ENCODE results near the gene FZR1.

GRCh38 chr19:3554254-3555083, 48.4 kb downstream of the FZR1 start:
- TF ChIP-seq CTCF (IDR thresholded peaks at IDR 0.05) = no peak
- TF ChIP-seq ZFX (IDR thresholded peaks at IDR 0.05; ENCODE audit: borderline replicate concordance) = no peak
